Endothelial cell of umbilical vein (primary cell): ENCODE measurements around the gene SLC47A1.

Source experiments
- CTCF ChIP-seq, 2 donors: IDR thresholded peaks; 1 replicate in 1 of 2; 2 replicates in 1 of 2; pipeline ENCODE4 v1.5.1; 2011; ENCODE audit warnings: low read length in 2 of 2, mild to moderate bottlenecking in 2 of 2, moderate library complexity in 2 of 2, control low read depth in 1 of 2, inconsistent platforms in 1 of 2, low read depth in 1 of 2; ENCODE audit not compliant: insufficient read depth in 1 of 2; ENCODE audit errors: extremely low read depth in 1 of 2
- EZH2 ChIP-seq: IDR thresholded peaks from 2 replicates; pipeline ENCODE4 v1.6.1; 2012; ENCODE audit warnings: borderline replicate concordance, low read depth, mild to moderate bottlenecking, moderate library complexity, low read length, inconsistent platforms; ENCODE audit not compliant: severe bottlenecking
- MYC ChIP-seq: IDR thresholded peaks from one replicate; pipeline ENCODE4 v1.6.1; 2011; ENCODE audit warnings: mild to moderate bottlenecking, low read depth, low read length
- POLR2A ChIP-seq: IDR thresholded peaks from 2 replicates; pipeline ENCODE4 v1.6.1; 2012; ENCODE audit warnings: low read depth, mild to moderate bottlenecking, control low read depth, low read length
- POLR2AphosphoS5 ChIP-seq: IDR thresholded peaks from 2 replicates; pipeline ENCODE4 v1.6.1; 2012; ENCODE audit warnings: low read depth, mild to moderate bottlenecking, control low read depth, low read length, moderate library complexity; ENCODE audit not compliant: insufficient read depth

- TF ChIP-seq POLR2A = no peak
- TF ChIP-seq POLR2AphosphoS5 = no peak
- TF ChIP-seq CTCF (IDR thresholded peaks at IDR 0.05; ENCODE audit: extremely low read depth in 1 of 2, insufficient read depth in 1 of 2, low read depth in 1 of 2, low read length in 2 of 2) = no peak
- no peak for TF ChIP-seq EZH2
- TF ChIP-seq MYC = no peak
Observed at GRCh38 chr17:19592316-19592715, 58.7 kb downstream of the SLC47A1 start.
